Measurements from ENCODE around the gene HOXA6.

HOXA6 gene

DNA sequence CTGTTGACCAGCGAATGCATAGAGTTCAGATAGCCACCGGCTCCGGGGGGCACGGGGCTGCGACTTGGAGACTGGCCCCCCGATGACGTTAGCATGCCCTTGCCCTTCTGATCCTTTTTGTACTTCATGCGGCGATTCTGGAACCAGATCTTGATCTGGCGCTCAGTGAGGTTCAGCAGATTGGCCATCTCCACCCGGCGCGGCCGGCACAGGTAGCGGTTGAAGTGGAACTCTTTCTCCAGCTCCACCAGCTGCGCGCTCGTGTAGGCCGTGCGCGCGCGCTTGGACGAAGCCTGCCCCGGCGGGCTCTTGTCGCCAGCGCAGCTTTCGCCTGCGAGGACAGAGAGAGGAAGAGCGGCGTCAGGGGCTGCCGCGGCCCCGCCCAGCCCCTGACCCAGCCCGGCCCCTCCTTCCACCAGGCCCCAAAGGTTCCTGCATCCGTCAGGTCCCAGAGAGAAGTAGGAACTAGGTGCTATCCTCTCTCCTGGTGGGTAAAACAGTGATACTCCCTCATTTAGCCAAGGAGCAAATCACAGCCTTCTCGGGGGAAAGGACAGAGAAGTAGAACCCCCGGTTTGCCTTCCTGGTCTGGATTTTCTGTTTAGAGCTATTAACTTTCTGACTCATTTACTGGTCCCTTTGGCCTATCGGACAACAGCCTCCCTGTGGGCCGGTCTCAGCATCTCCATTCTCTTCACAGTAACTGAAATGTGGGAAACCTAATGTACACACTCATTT, 39.0 kb downstream of the HOXA6 start:
- intact Hi-C loops (cut with DNase I): no loop called here
- no peak for DNase-seq

DNA sequence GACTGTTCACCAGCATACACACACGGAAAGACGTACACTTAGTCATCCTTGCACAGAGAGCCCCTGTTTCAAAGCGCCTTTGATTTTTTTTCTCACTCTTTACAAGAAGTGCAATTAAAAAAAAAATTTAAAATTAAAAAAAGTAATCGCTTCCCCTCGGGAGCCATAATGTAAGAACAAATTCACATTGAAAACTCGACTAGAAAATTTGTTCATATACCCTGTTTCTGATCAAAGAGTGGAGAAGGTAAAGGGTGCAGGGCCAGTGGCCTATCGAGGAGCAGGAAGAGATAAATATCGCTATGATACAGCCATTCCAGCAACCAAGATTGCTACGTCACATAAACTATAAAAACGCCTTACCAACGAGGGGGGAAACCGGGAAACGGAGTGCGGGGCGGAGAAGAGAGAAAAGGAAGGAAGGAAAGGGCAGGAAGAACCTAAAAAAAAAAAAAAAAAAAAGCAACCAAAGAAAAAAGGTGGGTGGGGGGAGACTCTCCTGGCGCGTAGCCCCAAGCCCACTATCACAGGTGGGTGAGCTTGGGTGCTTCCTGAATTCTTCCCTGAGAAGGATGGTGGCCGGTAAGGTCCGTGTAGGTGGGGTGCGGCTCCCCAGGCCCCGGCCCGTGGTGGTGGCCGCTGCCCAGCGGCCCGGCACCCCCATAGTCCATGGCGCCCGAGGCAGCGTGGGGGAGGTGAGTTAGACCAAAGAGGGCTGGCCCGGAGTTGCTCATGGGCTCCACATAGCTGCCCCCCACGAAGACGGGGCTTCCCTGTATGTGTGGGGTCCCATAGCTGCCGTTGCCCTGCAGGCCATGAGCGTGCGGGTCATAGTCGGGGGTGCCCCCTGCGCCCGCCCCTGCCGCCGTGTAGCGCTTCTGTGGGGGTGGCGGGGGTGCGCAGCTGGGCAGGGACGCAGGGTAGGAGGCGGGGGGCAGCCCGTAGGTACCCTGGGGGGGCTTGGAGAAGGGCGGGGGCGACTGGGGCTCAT, 39.9 kb downstream of the HOXA6 start:
- no peak for DNase-seq
- intact Hi-C loops (cut with DNase I): no loop called here

DNA sequence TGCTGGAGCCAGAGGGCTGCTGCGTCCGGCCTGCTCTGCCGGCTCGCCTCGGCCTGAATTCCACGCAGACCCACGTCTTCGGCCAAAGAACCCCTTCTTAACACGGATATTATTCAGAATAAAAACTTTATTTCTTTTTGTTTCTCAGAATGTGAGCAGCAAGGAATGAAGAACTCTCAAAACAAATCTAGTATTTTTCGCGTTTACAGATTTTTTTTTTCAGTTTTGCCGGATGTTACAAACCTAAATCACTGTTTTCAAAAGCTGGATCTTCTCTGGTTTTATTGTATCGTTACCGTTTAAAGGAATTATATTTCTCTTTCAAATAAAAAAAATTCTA, 40.7 kb downstream of the HOXA6 start:
- DNase-seq: no peak

DNA sequence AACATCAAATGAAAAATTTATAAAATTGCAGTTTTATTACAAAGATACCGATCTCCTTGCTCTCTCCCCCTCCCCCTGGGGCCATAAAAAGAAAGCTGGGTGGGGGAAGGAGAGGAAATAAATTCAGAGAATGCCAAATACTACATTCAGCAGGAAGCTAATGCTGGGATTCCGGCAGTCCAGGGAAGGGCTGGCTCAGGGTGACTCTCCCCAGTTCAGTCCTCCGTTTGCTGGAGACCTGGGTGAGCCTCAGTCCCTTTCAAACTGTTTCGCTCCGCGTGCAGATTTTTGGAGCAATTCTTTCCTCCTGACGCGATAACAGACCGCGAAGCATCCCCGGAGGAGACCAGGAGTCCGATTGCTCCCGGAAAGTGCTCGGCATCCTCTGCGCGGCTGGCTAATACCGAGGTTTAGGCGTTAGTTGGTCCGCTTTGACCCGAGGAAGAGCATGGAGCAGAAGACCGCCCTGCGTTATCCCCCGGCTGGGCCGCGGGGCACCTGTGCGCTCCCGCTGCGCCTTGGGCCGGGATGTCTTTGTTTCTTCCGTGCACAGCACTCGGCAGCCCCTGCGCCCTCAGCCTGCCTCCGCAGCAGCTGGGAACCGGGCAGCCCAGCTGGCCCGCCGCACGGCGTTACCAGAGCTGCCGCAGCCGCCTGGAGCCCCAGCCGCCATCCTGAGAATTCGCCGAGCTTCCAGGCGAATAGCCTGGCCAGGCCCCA, 41.2 kb downstream of the HOXA6 start:
- intact Hi-C loops (cut with DNase I): no loop called here
- DNase-seq: no peak

More for the DNA sequence above, 40.7 kb downstream of the HOXA6 start:
- intact Hi-C loops (cut with DNase I): no loop called here

DNA sequence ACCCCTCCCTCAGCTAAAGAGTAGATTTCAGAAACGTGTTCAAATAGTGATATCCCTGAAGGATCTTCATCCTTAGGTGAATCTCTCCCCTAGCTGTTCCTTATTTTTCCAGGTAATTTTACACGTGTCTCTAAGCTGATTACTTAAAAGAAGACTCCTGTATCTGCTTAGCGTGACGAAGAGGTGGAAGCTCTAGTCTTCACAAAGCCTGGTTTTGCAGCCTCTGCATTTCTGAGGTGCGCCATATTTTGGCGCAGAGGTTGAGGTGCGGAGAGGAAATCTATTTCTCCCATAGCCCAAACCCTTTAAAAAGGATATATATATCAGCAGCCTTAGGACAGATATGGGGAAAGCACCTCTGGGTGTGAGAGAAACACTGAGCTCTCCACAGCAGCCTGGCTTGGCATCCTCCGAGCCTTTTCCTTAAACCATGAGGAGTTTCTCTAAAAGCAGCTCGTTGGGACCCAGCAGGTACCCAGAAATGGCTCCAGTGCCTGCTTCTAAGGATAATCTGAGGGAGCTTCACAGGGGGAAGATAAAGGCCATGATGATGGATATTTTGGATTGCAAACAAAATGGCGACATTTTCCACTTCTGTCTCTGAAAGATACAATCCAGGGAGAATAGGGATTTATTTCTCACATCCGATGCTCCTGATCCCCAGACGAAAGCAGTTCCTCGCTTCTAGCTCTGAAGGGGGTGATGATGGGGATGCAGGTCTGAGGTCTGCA, 42.1 kb downstream of the HOXA6 start:
- no peak for DNase-seq
- intact Hi-C loops (cut with DNase I): no loop called here

DNA sequence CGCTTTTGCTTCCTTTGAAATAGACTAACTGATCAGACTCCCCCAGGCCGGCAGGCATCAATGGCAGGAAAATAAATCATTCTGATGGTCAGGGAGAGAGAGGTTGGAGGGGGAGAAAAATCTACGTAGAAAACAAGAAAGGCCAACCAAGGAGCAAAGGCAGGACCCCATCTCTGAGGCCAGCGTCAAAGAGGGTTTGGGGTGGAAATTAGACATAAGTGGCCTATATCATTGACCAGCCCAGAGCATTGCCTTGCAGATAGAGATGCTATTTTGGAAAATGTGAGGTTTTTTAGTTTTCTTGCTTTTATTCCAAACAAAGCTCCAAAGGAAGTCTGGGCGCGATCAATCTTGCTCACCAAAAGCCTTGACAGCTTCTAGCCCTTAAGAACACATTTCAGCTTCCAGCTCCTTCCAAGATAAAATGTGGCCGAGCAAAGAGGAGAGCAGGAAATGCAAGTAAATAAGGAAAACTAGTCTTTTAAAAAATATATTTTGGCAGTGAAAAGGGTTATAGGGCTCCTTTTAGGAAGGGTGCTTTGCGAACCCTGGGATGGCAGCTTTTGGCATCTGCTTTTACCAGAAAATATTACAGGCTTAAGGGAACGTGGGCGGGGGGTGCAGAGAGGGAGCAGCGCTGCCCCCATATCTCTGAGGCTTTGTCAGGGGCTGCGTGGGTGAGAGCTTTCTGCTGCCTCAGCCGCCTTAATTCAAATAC, 43.1 kb downstream of the HOXA6 start:
- intact Hi-C loops (cut with DNase I): no loop called here
- no peak for DNase-seq

DNA sequence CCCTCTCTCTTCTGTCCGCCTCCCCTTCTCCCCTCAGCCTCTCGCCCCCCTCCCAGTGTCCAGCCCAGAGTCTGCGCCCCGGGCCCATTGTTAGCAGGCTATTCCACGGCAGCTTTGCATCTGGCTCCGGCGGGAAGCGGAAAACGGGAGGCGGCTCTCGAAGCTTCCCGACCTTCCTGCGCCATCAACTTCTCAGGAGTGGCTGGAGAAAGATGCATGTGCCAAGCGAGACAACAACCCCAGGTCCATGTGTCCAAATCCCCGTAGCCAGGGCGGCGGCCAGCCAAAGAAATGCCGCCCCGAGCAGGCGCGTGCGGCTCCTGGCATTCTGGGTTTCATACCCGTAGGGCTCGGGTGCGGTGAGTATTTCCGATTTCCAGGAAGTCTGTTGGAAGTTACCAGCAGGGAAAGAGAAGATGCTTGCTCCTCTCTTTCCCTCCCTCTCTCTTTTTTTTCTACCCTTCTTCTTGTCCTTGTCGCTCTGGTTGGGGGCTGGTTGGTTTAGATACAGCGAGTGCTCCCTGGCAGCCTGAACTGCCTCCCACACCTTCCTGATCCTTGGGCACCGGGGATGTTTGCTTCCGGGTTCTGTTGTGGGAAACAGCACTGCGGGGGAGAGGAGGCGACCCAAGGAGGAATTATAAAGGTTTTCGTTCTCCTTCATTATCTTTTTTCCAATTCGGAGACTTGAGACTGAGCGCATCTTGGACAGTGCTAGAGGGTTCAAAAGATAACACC, 43.9 kb downstream of the HOXA6 start:
- no peak for DNase-seq
- intact Hi-C loops (cut with DNase I): no loop called here

DNA sequence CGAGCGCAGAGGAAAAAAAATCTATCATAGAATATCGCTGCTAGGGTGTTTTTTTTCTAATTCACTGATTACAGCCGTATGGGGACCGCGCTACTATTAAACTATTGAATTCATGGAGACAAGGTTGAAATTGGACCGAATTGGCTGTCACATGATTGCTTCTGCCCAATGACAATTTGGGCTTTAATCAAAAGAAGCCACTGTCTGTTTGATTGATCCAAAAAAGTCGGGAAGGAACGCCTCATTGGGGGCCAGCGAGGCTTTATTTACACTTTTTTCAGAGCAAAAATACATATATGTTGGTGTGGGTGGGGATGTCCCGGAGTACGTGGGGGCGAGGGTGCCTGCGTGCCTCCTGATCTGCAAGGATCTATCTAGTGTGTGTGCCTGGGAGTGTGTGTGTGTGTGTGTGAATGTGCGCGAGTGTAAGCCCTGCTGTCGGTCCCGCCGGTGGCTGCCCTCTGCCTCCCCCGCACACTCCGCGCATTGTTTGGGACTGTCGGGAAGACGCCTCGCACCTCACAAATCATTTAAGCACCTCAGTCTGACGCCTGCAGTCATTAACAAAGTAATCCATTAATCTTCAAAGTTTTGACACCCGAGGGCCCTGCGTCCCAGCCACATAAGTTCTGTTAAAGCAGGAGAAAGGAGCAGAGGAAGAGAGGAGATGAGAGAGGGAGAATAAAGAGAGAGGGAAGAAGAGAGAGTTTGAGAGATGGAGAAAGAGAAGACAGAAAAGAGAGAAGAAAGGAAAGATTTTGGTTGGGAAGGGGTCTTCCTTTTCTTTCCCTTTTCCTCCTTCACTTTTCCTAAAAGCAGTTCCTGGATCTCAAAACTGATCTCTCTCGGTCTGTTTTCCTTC, 44.8 kb downstream of the HOXA6 start, which contains the start of gene HOXA2:
HOXA2 (minus strand) TSS at position 103 of the 862 bp plus-strand sequence. CDS start 183 bp downstream, outside the sequence.
- DNase-seq: no peak
- intact Hi-C loops (cut with DNase I): no loop called here

DNA sequence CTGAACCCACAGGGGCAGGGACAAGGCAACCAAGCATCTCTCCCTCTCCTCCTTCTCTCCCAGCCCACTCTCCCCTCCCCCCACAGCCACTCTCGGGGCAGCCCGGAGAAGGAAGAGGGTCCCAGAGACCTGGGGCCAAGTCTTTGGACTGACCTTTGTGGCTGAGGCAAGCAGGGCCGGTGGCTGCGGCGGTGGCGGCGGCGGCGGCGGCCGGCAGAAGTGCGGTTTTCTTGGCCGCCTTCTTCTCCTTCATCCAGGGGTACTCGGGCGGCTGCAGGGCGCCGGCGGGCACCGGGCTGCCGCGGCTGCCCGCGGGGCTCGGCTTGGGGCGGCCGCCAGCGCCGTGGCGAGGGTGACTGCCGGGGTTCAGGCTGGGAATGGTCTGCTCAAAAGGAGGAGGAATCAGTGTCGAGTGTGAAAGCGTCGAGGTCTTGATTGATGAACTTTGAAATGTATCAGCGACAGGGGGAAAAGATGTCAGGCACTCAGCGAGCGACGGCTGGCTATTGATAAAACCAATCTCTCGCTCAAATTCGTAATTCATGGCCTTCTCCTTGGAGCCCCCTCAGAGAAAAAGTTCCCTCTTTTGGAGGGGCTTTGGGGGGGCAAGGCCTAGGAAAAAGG, 45.5 kb downstream of the HOXA6 start:
- intact Hi-C loops (cut with DNase I): no loop called here
- DNase-seq: no peak

DNA sequence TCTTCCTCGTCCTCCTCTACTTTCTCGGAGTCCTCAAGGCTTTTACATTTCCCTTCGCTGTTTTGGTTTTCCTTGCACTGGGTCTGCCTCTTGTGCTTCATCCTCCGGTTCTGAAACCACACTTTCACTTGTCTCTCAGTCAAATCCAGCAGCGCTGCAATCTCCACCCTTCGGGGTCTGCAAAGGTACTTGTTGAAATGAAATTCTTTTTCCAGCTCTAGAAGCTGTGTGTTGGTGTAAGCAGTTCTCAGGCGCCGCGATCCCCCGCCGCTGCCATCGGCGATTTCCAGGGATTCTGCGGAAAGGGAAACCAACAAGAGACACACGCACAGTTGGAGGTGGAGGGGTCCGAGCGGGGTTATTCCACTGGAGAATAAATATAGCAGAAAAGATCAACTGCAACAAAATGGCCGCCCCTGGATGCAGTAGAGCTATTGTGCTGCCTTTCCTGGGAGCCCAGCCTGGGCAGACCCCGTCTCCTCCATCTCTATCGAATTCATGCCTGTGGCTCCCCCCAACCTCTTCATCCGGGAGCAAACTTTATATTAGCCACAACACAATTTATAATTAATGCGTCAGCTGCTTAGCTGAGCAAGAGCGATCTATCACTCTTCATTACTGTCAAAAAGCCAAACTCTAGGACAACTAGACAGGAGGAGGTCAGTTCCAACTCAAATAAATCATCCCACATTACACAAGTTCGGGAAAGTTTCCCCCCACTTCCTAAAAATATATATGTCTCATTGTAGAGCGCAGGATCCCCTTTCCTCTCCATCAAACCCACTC, 46.2 kb downstream of the HOXA6 start:
- DNase-seq: no peak
- intact Hi-C loops (cut with DNase I): no loop called here

DNA sequence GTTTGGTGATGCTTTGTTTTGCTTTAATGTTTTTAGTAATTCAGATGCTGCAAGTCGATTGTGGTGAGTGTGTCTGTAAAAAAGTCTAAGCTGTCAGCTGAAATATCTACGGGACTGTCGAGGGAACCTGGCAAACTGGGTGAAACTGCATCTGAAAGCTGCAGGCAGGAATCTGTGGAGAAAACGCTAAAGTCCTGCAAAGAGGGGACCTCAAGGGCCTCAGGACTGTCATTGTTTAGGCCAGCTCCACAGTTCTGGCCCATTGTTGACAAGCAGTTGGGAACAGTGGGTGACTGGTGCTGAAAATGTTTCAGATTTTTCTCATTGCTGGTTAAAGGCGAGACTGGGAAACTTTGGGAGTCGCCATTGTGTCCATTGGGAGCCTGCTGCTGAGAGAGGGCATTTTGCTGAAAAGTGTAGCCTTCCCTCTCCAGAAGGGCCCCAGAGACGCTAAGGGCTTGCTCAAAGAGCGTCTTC, 46.8 kb downstream of the HOXA6 start:
- intact Hi-C loops (cut with DNase I): no loop called here
- DNase-seq: no peak

DNA sequence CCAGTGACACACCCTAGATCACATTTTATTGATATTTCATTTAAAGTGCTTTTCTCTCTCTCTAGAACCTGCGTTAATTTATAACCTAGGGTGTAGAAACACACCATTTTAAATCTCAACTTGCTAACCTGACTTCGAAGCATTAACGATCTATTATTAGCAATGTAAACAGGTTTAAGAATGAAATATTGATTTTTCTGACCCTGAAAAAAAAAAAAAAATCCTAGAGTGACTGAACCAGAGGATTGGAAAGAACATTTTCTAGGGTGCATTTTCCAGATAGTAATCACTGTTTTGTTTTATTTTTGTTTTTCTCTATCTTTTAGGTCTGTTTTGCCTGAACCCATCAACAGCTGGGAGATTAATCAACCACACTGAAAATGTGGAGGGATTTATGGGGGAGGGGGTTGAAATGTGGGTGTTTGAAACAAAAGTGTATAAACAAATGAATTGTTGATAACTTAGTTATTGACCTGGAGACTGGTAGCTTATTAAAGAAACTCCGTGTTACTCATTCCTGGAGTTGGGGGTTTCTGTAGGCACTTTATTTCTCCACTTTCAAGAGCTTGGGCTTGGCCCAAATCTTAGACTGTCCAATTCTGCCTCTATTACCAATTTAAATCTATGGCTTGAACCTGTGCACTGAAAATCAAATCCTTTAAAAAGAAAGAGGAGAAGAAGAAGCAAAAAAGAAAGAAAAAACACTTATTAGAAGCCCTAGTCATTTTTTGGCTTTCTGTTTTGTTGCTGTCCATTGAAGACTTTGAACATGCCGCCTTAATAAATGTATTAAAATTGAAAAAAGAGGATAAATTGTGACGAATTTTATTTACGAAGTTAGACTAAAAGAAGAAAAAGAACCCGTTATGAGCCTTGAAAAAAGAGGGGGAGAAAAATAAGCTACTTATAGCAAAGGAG, 47.9 kb downstream of the HOXA6 start:
- DNase-seq: no peak
- intact Hi-C loops (cut with DNase I): no loop called here

DNA sequence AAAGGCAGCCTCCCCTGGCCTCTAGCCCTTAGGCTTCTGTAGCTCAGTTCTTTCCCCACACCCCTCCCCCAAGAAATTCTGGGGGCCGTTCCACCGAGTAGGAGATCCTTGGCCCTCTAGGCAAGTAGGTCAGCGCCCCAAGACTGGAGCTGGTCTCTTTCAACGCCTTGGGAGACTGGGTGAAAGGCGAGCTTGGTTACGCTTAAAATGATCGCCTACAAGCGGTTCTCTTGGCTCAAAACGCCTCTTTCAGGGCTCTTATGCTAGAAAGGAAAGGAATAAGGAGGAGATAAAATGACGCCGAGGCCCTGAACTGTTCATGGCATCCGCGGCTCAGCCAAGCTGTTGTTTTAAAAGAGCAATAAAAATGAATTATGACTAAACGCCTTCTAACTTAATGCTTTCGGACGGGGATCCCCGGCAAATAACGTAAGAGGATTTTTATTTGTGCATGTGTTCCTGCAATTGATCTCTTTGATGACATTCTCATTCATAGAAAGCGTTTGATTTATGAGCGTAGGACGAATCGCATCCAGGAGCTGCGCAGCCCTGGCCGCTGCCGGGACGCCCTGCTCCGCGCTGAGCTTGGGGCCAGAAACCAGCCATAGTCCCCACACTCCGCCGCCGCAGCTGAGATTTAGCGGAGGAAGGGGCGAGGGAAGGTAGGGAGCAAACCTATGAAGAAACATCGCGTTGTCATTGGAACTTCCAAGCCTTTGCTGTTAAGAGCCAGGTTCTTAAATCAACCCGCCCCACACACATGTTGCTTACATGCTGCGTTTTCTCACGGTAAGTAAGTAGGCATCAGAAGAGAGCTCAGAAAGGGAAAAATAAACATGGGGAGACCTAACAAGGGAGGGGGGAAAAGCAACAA, 48.8 kb downstream of the HOXA6 start:
- DNase-seq: no peak

More for the DNA sequence above, 48.8 kb downstream of the HOXA6 start:
- intact Hi-C loops (cut with DNase I): no loop called here

Data from head of caudate nucleus (tissue), 42 donors.